Measurements from ENCODE around the gene MAP3K15.

Gene MAP3K15

GRCh38 chrX:19382555-19383145 is 132.7 kb downstream of the MAP3K15 start:
- H3K9ac ChIP-seq (ENCODE audit: low read length), result no peak overlapping the region
- H2AFZ ChIP-seq (ENCODE audit: low read length), result no peak overlapping the region

GRCh38 chrX:19381326-19381725 is 134.0 kb downstream of the MAP3K15 start:
- no peak overlapping the region for H3K4me3 ChIP-seq (ENCODE audit: low read depth, low read length, poor library complexity, severe bottlenecking)
- H2AFZ ChIP-seq (ENCODE audit: low read length), result no peak overlapping the region
- H3F3A ChIP-seq (ENCODE audit: insufficient read depth, low read length), result no peaks in the 10 kb centered on the region
- no peaks in the 10 kb centered on the region for H3K9me2 ChIP-seq (ENCODE audit: low read depth, low read length)
- H3K36me3 ChIP-seq (ENCODE audit: insufficient read depth, low read length), result no peaks in the 10 kb centered on the region
- no peak for TF ChIP-seq EZH2 (IDR thresholded peaks at IDR 0.05; ENCODE audit: borderline replicate concordance, low read length)
- TF ChIP-seq, protein P1, sequence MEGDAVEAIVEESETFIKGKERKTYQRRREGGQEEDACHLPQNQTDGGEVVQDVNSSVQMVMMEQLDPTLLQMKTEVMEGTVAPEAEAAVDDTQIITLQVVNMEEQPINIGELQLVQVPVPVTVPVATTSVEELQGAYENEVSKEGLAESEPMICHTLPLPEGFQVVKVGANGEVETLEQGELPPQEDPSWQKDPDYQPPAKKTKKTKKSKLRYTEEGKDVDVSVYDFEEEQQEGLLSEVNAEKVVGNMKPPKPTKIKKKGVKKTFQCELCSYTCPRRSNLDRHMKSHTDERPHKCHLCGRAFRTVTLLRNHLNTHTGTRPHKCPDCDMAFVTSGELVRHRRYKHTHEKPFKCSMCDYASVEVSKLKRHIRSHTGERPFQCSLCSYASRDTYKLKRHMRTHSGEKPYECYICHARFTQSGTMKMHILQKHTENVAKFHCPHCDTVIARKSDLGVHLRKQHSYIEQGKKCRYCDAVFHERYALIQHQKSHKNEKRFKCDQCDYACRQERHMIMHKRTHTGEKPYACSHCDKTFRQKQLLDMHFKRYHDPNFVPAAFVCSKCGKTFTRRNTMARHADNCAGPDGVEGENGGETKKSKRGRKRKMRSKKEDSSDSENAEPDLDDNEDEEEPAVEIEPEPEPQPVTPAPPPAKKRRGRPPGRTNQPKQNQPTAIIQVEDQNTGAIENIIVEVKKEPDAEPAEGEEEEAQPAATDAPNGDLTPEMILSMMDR (IDR thresholded peaks at IDR 0.05; ENCODE audit: low read length), result no peak
- no peak overlapping the region for H3K9ac ChIP-seq (ENCODE audit: low read length)
- H4K20me1 ChIP-seq (ENCODE audit: insufficient read depth, low read length), result no peaks in the 10 kb centered on the region
- no peaks in the 10 kb centered on the region for H3K4me1 ChIP-seq (ENCODE audit: insufficient read depth, low read length, severe bottlenecking)
- H3K27ac ChIP-seq (ENCODE audit: low read depth, low read length, poor library complexity, severe bottlenecking), result no peak overlapping the region
- H3K79me2 ChIP-seq (ENCODE audit: insufficient read depth, low read length), result no peaks in the 10 kb centered on the region
- H3K9me3 ChIP-seq (ENCODE audit: low read length), result no peaks in the 10 kb centered on the region
- no peaks in the 10 kb centered on the region for H3K27me3 ChIP-seq (ENCODE audit: insufficient read depth, low read length)
- H3K4me2 ChIP-seq (ENCODE audit: low read length), result no peak overlapping the region

More at GRCh38 chrX:19382555-19383145, 132.7 kb downstream of the MAP3K15 start:
- H3K79me2 ChIP-seq (ENCODE audit: insufficient read depth, low read length), result no peaks in the 10 kb centered on the region
- no peaks in the 10 kb centered on the region for H3K9me2 ChIP-seq (ENCODE audit: low read depth, low read length)
- no peaks in the 10 kb centered on the region for H4K20me1 ChIP-seq (ENCODE audit: insufficient read depth, low read length)
- H3K9me3 ChIP-seq (ENCODE audit: low read length), result no peaks in the 10 kb centered on the region
- H3K4me1 ChIP-seq (ENCODE audit: insufficient read depth, low read length, severe bottlenecking), result no peaks in the 10 kb centered on the region
- H3K27ac ChIP-seq (ENCODE audit: low read depth, low read length, poor library complexity, severe bottlenecking), result no peak overlapping the region
- H3F3A ChIP-seq (ENCODE audit: insufficient read depth, low read length), result no peaks in the 10 kb centered on the region
- H3K27me3 ChIP-seq (ENCODE audit: insufficient read depth, low read length), result no peaks in the 10 kb centered on the region
- no peak overlapping the region for H3K4me2 ChIP-seq (ENCODE audit: low read length)
- H3K36me3 ChIP-seq (ENCODE audit: insufficient read depth, low read length), result no peaks in the 10 kb centered on the region
- H3K4me3 ChIP-seq (ENCODE audit: low read depth, low read length, poor library complexity, severe bottlenecking), result no peak overlapping the region
- TF ChIP-seq, protein P1 (IDR thresholded peaks at IDR 0.05; ENCODE audit: low read length), result peak; percentile 54
- no peak for TF ChIP-seq EZH2 (IDR thresholded peaks at IDR 0.05; ENCODE audit: borderline replicate concordance, low read length)

DNA sequence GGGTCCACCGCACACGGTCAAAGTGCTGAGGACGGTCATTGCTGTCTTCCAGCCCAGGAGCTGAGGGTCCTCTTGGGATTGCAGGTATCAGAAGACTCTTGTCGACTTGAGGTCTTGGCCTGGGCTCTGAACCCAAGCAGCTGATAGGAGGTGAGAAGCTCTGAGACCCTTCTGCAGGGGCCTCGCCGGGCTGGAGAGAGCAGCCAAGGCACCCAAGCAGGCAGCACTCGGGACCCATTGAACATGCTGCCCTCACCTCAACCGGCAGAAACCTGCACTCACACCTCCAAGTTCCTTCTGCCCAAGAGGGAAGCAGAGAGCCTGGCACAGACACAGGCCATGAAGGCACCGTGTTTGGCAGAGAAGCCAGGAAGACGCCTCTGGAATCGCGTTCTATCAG is 137.5 kb downstream of the MAP3K15 start:
- Histone ChIP-seq H2AFZ (ENCODE audit: low read length) (no peak overlapping the region), H3K4me3 (ENCODE audit: low read depth, low read length, poor library complexity, severe bottlenecking) (no peak overlapping the region), H3K27ac (ENCODE audit: low read depth, low read length, poor library complexity, severe bottlenecking) (no peak overlapping the region), H3K4me1 (ENCODE audit: insufficient read depth, low read length, severe bottlenecking) (no peaks in the 10 kb centered on the region), H3K79me2 (ENCODE audit: insufficient read depth, low read length) (no peaks in the 10 kb centered on the region), H3K9me2 (ENCODE audit: low read depth, low read length) (no peaks in the 10 kb centered on the region), H3K9me3 (ENCODE audit: low read length) (no peaks in the 10 kb centered on the region), H3K27me3 (ENCODE audit: insufficient read depth, low read length) (no peaks in the 10 kb centered on the region), H3K9ac (ENCODE audit: low read length) (no peak overlapping the region), H3F3A (ENCODE audit: insufficient read depth, low read length) (no peaks in the 10 kb centered on the region), H3K4me2 (ENCODE audit: low read length) (no peak overlapping the region), H3K36me3 (ENCODE audit: insufficient read depth, low read length) (no peaks in the 10 kb centered on the region), H4K20me1 (ENCODE audit: insufficient read depth, low read length) (no peaks in the 10 kb centered on the region)
- TF ChIP-seq EZH2 (IDR thresholded peaks at IDR 0.05; ENCODE audit: borderline replicate concordance, low read length), result no peak
- TF ChIP-seq, protein P1 (IDR thresholded peaks at IDR 0.05; ENCODE audit: low read length), result no peak

Data from OCI-LY1 (cell line).